Testis (tissue), 2 donors: Measurements from ENCODE around the gene NUMB.

Experiments used
- POLR2A ChIP-seq: fragments of 450-650 bp; IDR thresholded peaks from one replicate; pipeline ENCODE4 v1.6.1; 2017; ENCODE audit warnings: antibody characterized with exemption, mild to moderate bottlenecking, moderate library complexity
- TF ChIP-seq, protein P1 (sequence below), 3 experiments: fragments of 450-650 bp in 2 of 3; fragments of 200-600 bp in 1 of 3; sonication (generic) in 1 of 3; IDR thresholded peaks; one replicate each; pipeline ENCODE4 v1.5.1; 2016 to 2019; ENCODE audit warnings: antibody characterized with exemption in 3 of 3, mild to moderate bottlenecking in 2 of 3, moderate library complexity in 1 of 3

DNA sequence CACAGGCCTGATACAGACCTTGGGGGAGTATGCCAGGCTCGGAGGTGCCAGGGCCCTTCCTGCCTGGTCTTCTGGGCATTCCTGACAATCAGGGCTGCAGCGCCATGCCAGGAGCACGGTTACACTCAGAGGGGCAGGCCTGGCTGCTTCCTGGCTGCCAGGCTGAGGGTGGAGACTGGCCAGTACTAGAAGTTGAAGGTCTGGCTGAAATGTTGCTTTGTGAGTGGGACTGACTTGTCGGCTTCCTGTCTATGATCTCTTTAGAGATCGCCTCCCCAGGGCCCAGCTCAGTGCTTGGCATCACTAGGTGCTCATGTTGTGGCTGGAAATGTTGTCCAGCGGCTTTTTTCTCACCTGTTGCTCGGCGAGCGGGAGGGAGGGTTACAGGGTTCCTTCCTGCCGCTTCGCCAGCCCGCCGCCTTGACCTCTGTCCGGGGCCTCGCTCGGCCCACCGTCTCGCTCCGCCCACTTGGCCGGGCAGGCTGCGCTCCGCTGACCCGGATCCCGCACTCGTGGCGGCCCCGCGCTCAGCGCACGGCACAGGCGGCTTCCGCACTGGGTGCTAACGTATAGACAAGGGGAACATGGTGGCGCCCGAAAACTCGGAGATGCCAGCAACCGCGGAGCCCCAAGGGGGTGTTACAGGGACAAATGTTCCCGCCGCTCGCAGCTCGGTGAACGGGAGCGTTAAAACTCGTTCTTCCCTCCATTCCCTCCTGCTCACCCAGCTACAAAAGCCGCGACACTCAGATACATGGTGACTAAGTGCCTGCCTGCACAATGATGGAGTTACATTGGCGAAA lies 188.4 kb downstream of the NUMB start:
- TF ChIP-seq, protein P1, sequence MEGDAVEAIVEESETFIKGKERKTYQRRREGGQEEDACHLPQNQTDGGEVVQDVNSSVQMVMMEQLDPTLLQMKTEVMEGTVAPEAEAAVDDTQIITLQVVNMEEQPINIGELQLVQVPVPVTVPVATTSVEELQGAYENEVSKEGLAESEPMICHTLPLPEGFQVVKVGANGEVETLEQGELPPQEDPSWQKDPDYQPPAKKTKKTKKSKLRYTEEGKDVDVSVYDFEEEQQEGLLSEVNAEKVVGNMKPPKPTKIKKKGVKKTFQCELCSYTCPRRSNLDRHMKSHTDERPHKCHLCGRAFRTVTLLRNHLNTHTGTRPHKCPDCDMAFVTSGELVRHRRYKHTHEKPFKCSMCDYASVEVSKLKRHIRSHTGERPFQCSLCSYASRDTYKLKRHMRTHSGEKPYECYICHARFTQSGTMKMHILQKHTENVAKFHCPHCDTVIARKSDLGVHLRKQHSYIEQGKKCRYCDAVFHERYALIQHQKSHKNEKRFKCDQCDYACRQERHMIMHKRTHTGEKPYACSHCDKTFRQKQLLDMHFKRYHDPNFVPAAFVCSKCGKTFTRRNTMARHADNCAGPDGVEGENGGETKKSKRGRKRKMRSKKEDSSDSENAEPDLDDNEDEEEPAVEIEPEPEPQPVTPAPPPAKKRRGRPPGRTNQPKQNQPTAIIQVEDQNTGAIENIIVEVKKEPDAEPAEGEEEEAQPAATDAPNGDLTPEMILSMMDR (IDR thresholded peaks at IDR 0.05) = no peak
- no peak for TF ChIP-seq POLR2A
